Central memory CD4-positive, alpha-beta T cell (primary cell): ENCODE measurements around the gene ANKRD11.
"Not testable (repeated sequence)": the region's sequence is repeated elsewhere in the genome, so short reads cannot be mapped to it uniquely, and the experiment has no call there.

Source experiments
- DNase-seq: peaks from one replicate; pipeline ENCODE4 v3.0.0; 2022

ANKRD11 gene

GRCh38 chr16:89343501-89344457 lies 146.6 kb downstream of the ANKRD11 start:
- no peak for DNase-seq

GRCh38 chr16:89341697-89342694 lies 148.4 kb downstream of the ANKRD11 start:
- no peak for DNase-seq

GRCh38 chr16:89341279-89341678 lies 149.1 kb downstream of the ANKRD11 start:
- DNase-seq: no peak

DNA sequence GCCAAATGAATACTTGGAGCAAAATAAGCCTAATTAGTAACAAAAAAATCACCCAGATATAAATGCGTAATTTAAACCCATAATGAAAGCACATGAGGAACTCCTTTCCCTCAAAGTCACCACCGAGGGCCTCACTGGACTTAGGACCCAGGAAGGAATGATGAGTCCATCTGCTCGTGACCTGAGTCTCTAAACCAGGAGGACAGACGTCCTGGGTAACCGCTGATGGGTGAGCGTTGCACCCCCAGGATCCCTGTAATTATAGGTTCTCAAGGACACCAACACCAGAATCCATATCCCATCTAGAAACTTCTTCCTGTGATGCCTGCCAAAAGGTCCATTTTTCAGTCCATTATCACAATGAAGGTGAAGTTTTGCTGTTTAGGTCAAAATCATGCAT lies 151.5 kb downstream of the ANKRD11 start:
- DNase-seq: no peak

DNA sequence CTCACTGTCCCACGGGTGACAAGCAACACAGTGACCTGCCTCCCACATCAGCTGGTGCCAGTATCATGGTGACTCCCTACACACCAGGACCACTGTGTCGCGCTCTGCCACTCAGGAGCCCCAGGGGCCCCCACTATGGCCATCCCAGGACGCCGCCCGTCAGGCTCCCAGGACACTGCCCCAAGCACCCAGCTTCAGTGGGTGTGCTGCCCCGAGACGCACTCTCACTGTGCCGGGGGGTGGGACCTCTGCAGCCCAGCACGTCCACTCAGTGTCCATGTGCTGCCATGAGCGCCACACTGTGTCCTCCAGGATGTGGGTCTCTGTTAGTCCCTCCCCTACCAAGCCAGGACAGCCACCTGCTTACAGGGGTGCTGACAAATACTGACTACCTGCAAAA lies 152.4 kb downstream of the ANKRD11 start:
- DNase-seq: no peak

DNA sequence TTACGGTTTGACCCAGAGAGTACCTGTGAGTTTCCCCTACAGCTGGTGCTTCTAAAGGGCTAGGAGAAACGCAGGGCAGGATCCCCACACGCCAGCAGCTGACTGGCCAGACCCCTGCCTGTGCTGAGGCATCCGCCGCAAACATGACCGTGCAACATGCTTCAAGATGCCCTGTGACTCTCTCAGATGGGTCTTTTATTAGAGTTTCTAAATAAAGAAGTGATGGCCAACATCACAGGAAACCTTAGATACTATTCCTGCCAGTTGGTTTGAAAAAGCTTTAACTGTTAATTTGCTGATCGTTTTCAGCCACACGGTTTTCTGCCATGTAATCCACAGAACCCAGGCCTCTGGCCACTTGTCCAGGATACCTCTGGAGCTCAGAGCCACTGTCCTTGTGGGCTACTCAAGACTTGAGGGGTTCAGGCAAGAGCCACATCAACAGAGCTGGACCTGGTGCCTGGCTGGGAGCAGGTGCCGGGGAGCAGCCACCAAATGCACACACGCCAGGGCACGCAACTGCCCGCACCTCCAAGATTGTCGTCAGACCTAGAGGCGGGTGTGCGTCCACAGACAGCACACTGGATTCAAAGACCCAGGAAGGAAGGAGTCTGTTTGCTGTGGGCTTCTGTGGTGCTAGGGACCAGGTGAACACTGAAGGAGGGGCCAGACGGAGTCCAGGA lies 154.4 kb downstream of the ANKRD11 start:
- no peak for DNase-seq

- DNase-seq: no peak
Measured at GRCh38 chr16:89334988-89335802, 155.2 kb downstream of the ANKRD11 start.

- no peak for DNase-seq
Measured at GRCh38 chr16:89334461-89334860, 155.9 kb downstream of the ANKRD11 start.

- DNase-seq: no peak
Measured at GRCh38 chr16:89334050-89334449, 156.3 kb downstream of the ANKRD11 start.

- DNase-seq: peak; percentile 51
Measured at GRCh38 chr16:89333401-89334001, 156.9 kb downstream of the ANKRD11 start.

DNA sequence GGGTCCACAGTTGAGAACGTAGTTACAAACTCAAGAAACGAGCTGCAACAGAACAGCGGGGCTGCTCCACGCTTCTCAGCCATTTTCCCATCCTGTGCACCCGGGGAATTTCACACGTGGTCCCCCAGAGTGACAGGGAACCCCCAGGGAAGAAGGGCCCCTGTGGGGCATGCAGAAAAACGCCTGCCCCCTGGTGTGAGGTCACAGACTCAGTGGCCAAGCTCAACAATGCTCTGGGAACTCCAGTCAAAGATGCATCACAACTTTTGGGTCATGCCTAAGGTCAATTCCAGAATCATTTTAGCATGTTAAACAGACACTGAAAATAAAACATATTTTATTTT lies 157.5 kb downstream of the ANKRD11 start:
- DNase-seq: no peak

DNA sequence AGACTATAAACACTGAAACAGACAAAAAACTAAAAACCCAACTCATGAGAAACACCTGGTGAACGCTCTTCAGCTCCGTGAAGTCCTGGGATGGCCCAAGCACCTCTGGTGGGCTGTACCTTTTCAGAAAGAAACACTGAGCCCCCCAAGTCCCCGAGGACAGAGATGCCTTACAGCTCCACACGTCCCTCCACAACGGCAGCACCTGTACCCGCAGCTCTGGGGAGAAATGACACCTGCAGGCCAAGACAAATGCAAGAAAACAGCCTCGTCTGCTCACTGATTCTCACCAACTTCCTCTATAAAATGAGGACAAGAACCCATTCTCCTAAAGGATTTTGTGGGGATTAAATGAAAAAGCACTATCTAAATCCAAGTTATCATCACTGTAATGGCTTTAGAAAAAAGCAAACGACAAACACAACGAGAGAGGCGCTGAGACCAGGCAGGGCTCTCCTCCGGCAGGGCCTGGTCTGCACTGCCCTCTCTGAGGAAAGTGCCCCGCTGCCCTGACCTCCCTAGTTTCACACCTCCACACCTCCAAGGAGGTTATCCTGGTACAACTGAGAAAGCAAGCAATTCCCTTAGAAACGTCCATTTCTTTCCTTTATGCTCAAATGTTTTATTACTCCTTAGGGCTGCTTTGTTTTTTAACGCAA lies 158.0 kb downstream of the ANKRD11 start:
- no peak for DNase-seq

DNA sequence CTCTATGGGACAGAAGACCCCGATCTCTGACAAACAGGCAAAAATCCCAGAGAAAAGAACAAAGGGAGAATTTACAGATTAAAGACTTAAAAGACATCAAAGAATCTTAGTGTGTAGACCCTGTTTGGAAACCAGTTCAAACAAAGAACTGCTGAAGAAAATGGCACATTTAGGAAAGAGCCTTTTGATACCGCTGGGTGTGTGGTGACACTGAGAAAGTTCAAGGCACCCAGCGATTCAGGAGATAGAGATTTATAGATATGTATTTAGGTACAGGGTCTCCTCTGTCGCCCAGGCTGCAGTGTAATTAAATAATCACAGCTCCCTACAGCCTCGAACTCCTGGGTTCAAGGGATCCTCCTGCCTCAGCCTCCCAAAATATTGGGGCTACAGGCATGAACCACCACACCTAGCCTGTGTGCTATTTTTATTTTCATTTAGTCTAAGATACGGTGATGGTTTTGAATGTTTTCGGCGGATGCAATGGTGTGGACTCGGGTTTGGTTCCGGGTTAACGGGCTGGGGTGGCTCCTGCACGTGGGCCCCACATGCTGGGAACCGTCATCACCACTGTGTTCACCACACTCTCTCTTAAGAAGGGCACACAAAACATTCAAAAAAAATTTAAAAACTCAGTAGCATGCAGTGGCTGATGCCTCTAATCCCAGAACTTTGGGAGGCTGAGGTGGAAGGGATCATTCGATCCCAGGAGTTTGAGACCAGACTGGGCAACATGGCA lies 158.8 kb downstream of the ANKRD11 start:
- no peak for DNase-seq

GRCh38 chr16:89330177-89330856 lies 160.0 kb downstream of the ANKRD11 start:
- DNase-seq: peak; percentile 56

- not testable (repeated sequence) for DNase-seq
Measured at GRCh38 chr16:89329830-89330176, 160.6 kb downstream of the ANKRD11 start.

- not testable (repeated sequence) for DNase-seq
Measured at GRCh38 chr16:89328412-89329400, 161.7 kb downstream of the ANKRD11 start.

DNA sequence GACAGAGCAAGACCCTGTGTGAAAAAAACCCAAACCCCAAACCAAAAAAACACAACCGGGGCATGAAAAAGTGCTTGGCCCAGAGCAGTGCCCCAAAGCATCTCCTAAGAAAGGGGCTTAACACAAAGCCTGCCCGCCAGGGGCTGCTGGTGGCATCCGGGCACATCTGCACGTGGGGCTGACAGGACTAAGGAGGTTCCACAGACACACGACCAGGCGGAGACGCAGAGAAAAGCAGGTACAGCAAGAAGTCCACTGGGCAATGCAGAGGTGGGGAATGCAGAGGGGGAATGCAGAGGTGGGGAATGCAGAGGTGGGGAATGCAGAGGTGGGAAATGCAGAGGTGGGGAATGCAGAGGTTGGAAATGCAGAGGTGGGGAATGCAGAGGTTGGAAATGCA lies 163.6 kb downstream of the ANKRD11 start:
- no peak for DNase-seq

DNA sequence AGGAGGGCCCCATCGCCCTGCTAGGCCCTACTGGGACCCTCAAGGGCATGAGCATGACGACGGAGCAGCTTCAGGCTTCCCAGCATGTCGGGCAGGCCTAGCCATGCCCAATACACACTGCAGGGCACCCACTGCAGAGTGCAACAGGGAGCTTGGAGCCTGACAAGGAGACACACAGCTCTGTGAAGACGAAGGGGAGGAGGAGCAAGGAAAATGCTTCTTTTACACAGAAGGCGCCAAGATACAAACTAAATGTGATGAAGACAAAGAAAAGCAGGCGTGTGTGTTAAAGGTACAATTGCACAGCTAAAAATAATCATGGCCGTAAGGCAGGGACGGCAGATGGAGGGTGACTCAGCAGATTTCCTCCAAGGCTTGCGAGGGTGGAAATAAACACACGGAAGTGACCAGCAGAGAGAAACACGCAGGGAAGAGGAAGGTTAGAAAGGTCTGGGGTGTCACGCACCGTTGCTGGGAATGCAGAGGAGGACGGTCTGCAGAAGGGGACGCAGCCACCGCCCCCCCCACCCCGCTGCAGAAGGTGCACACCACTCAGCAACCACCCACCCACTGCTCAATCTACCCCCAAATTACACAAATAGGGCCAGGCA lies 164.4 kb downstream of the ANKRD11 start:
- DNase-seq: no peak
